ENCODE data around the gene CREBL2.

The CREBL2 gene

GRCh38 chr12:12684375-12685106 is 72.9 kb downstream of the CREBL2 start:
- H3K27me3 ChIP-seq (ENCODE audit: insufficient read depth, low read length) = peaks cover 6% of the 10 kb centered on the region; the same call in 1 of the 2 replicates
- peaks cover 11% of the 10 kb centered on the region; the same call in 1 of the 2 replicates for H3K4me1 ChIP-seq (ENCODE audit: insufficient read depth, low read length)
- H3K4me3 ChIP-seq (ENCODE audit: low read length) = peak overlapping the region; percentile 81
- no peaks in the 10 kb centered on the region for H3K9me3 ChIP-seq (ENCODE audit: insufficient read depth, low read depth, low read length)
- no peaks in the 10 kb centered on the region for H3K36me3 ChIP-seq (ENCODE audit: insufficient read depth, low read depth, low read length)
- peak overlapping the region; percentile 84 for H3K9ac ChIP-seq (ENCODE audit: low read depth, low read length)
- H3K27ac ChIP-seq (ENCODE audit: low read length) = peak overlapping the region; percentile 59

DNA sequence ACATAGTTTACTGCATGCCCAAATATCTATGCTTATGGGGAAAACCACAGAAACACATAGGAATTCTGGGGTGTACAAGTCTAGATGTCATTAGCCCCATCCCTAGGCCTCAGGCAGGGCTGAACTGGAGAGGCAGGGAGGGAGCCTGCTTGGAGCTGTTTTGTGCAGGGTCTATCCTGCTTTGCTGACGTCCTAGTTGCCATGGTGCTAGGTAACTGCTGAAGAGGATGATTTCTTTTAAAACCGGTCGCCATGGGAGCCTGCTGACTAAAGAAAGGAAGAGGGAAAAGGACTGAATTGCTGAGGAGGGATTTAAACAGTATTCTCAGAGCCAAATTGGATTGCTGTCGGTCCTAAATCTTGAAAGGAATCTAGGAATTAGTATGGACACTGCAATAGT is 73.6 kb downstream of the CREBL2 start:
- Histone ChIP-seq H3K9ac (ENCODE audit: low read depth, low read length) (peak overlapping the region; percentile 84; the same call in 1 of the 2 replicates), H3K27me3 (ENCODE audit: insufficient read depth, low read length) (0 out of 2 replicates have a peak, but pooled peaks cover 6% of the 10 kb centered on the region), H3K9me3 (ENCODE audit: insufficient read depth, low read depth, low read length) (no peaks in the 10 kb centered on the region), H3K4me3 (ENCODE audit: low read length) (peak overlapping the region; percentile 11; the same call in 1 of the 2 replicates), H3K36me3 (ENCODE audit: insufficient read depth, low read depth, low read length) (no peaks in the 10 kb centered on the region), H3K27ac (ENCODE audit: low read length) (peak overlapping the region; percentile 33), H3K4me1 (ENCODE audit: insufficient read depth, low read length) (peaks cover 11% of the 10 kb centered on the region; the same call in 1 of the 2 replicates)

- H3K36me3 ChIP-seq (ENCODE audit: insufficient read depth, low read depth, low read length) = no peaks in the 10 kb centered on the region
- no peaks in the 10 kb centered on the region for H3K9me3 ChIP-seq (ENCODE audit: insufficient read depth, low read depth, low read length)
- H3K27ac ChIP-seq (ENCODE audit: low read length) = no peak overlapping the region
- no peak overlapping the region for H3K4me3 ChIP-seq (ENCODE audit: low read length)
- H3K4me1 ChIP-seq (ENCODE audit: insufficient read depth, low read length) = peaks cover 11% of the 10 kb centered on the region; the same call in 1 of the 2 replicates
- no peak overlapping the region for H3K9ac ChIP-seq (ENCODE audit: low read depth, low read length)
- 0 out of 2 replicates have a peak, but pooled peaks cover 3% of the 10 kb centered on the region for H3K27me3 ChIP-seq (ENCODE audit: insufficient read depth, low read length)
These were observed 74.8 kb downstream of the CREBL2 start for GRCh38 chr12:12686472-12686871.

DNA sequence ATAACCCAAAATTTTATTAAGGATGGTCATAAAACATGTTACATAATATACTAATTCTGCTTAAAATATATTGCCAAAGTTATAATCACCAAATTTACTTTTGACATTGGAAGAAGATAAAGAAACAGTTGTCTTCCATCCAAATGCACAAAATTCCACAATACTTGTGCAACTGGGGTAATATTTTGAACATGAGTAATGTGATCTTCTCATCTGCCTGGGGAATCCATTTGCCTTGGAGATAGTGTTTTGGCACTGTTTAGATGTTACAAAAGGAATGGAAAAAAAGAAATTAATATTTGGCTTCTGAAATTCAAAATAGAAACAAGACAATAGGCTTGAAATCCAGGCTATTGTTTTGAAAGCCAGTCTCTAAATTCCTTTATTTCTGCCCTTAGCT is 75.2 kb downstream of the CREBL2 start:
- H3K27me3 ChIP-seq (ENCODE audit: insufficient read depth, low read length) = no peaks in the 10 kb centered on the region
- no peak overlapping the region for H3K4me3 ChIP-seq (ENCODE audit: low read length)
- H3K36me3 ChIP-seq (ENCODE audit: insufficient read depth, low read depth, low read length) = no peaks in the 10 kb centered on the region
- H3K9ac ChIP-seq (ENCODE audit: low read depth, low read length) = no peak overlapping the region
- no peaks in the 10 kb centered on the region for H3K9me3 ChIP-seq (ENCODE audit: insufficient read depth, low read depth, low read length)
- peaks cover 11% of the 10 kb centered on the region; the same call in 1 of the 2 replicates for H3K4me1 ChIP-seq (ENCODE audit: insufficient read depth, low read length)
- H3K27ac ChIP-seq (ENCODE audit: low read length) = no peak overlapping the region

DNA sequence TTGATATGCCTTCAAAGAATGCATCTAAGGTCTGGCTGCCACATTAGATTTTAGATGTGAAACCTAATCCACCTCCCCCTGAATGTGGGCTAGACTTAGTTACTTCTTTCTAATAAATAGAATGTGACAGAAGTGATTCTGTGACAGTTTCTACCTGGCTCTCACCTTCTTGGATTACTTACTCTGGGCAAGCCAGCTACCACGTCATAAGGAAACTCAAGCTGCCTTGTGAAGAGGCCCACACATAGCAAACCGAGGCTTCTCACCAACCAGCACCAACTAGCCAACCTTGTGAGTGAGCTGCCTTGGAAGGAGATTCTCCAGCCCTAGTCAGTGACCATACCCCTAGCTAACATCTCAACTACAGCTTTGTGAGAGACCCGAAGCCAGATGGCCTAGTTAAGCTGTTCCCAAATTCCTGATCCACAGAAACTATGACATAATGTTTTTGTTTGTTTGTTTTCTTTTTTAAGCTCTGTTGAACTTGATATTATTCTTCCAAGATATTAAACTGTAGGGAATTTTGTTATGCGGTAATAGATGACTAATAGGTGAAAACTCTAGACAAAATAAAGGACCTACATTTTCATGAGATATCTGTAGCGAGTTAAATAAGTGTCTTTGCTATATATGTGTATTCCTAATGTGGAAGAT is 78.1 kb downstream of the CREBL2 start:
- Histone ChIP-seq H3K36me3 (ENCODE audit: insufficient read depth, low read depth, low read length) (no peaks in the 10 kb centered on the region), H3K9ac (ENCODE audit: low read depth, low read length) (no peak overlapping the region), H3K4me1 (ENCODE audit: insufficient read depth, low read length) (peaks cover 11% of the 10 kb centered on the region; the same call in 1 of the 2 replicates), H3K4me3 (ENCODE audit: low read length) (no peak overlapping the region), H3K9me3 (ENCODE audit: insufficient read depth, low read depth, low read length) (no peaks in the 10 kb centered on the region), H3K27me3 (ENCODE audit: insufficient read depth, low read length) (no peaks in the 10 kb centered on the region), H3K27ac (ENCODE audit: low read length) (no peak overlapping the region)

DNA sequence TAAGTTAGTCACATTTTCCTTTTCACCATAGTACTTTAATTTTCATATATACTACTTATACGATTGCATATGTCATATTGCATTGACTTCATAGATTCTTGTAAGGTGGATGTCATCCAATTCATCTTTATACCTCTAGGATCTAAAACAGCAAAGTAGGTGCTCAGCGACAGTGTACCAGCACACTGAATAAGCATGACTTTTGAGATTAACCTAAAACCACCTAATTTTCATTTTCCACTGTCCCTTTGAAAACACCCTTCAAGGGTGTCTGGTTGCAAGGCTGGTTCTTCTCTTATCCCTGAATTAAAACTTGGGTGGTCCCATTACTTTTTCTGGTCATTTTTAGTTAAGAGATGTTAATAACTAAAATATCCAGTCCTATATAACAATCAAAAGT is 79.9 kb downstream of the CREBL2 start:
- Histone ChIP-seq H3K27ac (ENCODE audit: low read length) (no peak overlapping the region), H3K27me3 (ENCODE audit: insufficient read depth, low read length) (no peaks in the 10 kb centered on the region), H3K9ac (ENCODE audit: low read depth, low read length) (no peak overlapping the region), H3K9me3 (ENCODE audit: insufficient read depth, low read depth, low read length) (no peaks in the 10 kb centered on the region), H3K4me3 (ENCODE audit: low read length) (no peak overlapping the region), H3K4me1 (ENCODE audit: insufficient read depth, low read length) (peaks cover 5% of the 10 kb centered on the region; the same call in 1 of the 2 replicates), H3K36me3 (ENCODE audit: insufficient read depth, low read depth, low read length) (no peaks in the 10 kb centered on the region)

DNA sequence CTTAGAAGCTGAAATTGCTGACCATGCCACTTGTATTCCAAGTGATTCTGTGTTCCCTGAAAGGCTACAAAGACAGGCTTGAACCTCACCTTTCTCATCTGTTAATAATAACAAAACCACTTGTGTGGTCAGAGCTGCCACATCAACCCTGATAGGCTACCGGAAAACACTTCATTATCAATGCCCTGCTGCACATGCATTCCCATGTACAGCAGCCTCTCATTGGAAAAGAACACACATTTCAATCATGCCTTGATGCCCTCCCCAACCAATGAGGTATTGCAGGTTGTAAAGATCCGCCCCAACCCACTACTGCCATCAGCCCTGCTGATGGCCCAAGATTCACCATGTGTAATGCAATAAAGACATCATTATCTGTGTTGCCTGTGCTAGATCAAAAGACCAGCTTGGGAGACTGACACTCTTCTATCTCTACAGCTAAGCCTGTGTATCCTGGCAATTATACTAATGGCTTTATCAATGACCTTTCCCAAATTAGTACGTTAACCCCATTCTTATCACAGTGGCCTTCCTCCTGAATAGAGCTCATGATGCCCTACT is 81.5 kb downstream of the CREBL2 start:
- no peak overlapping the region for H3K4me3 ChIP-seq (ENCODE audit: low read length)
- no peaks in the 10 kb centered on the region for H3K36me3 ChIP-seq (ENCODE audit: insufficient read depth, low read depth, low read length)
- no peak overlapping the region for H3K27ac ChIP-seq (ENCODE audit: low read length)
- H3K4me1 ChIP-seq (ENCODE audit: insufficient read depth, low read length) = peaks cover 5% of the 10 kb centered on the region; the same call in 1 of the 2 replicates
- H3K27me3 ChIP-seq (ENCODE audit: insufficient read depth, low read length) = no peaks in the 10 kb centered on the region
- no peak overlapping the region for H3K9ac ChIP-seq (ENCODE audit: low read depth, low read length)
- H3K9me3 ChIP-seq (ENCODE audit: insufficient read depth, low read depth, low read length) = no peaks in the 10 kb centered on the region
